SU-DHL-6 (cell line): Measurements from ENCODE around the gene GZMB.

Experiments used
- H2AFZ ChIP-seq: fragments of 200-600 bp; sonication (generic); 2 replicates; pipeline ENCODE4 v1.6.1; 2014; ENCODE audit warnings: low read depth, mild to moderate bottlenecking, moderate library complexity, mixed read lengths, antibody characterized with exemption, low read length; ENCODE audit not compliant: severe bottlenecking
- H3F3A ChIP-seq: fragments of 200-600 bp; shearing (Covaris generic); 2 replicates; pipeline ENCODE4 v1.6.0; 2016; ENCODE audit warnings: antibody characterized with exemption, mild to moderate bottlenecking; ENCODE audit not compliant: insufficient read depth
- H3K27ac ChIP-seq: fragments of 200-600 bp; sonication (generic); 2 replicates; pipeline ENCODE4 v1.5.1; 2016; ENCODE audit warnings: low read depth, mild to moderate bottlenecking, low read length, moderate library complexity, mixed read lengths
- H3K27me3 ChIP-seq: fragments of 200-600 bp; sonication (generic), shearing (Covaris generic); 2 replicates; pipeline ENCODE4 v1.6.0; 2014; ENCODE audit warnings: mild to moderate bottlenecking, low read length
- H3K36me3 ChIP-seq: fragments of 200-600 bp; sonication (generic); 2 replicates; pipeline ENCODE4 v1.6.1; 2014; ENCODE audit warnings: mild to moderate bottlenecking, low read length, mixed read lengths
- H3K4me2 ChIP-seq: fragments of 300-600, 200-600 bp; shearing (Covaris generic), sonication (generic); 2 replicates; pipeline ENCODE4 v1.6.0; 2014; ENCODE audit warnings: low read length, low read depth, mild to moderate bottlenecking; ENCODE audit not compliant: poor library complexity, severe bottlenecking
- H3K4me3 ChIP-seq: fragments of 200-600 bp; sonication (generic); 2 replicates; pipeline ENCODE4 v1.5.1; 2014; ENCODE audit warnings: antibody characterized with exemption, low read length, mild to moderate bottlenecking, mixed read lengths; ENCODE audit not compliant: insufficient read depth, poor library complexity, severe bottlenecking
- H3K79me2 ChIP-seq: fragments of 200-600 bp; sonication (generic); 2 replicates; pipeline ENCODE4 v1.6.1; 2014; ENCODE audit warnings: mild to moderate bottlenecking, low read length, moderate library complexity; ENCODE audit not compliant: insufficient read depth
- H3K9ac ChIP-seq: fragments of 200-600 bp; sonication (generic); 2 replicates; pipeline ENCODE4 v1.7.0; 2014; ENCODE audit warnings: mild to moderate bottlenecking, low read length
- H3K9me2 ChIP-seq: fragments of 200-600 bp; sonication (generic); replicated peaks from 2 replicates; pipeline ENCODE4 v1.6.1; 2014; ENCODE audit warnings: low read length; ENCODE audit not compliant: insufficient read depth
- H3K9me3 ChIP-seq: fragments of 200-600 bp; sonication (generic); 2 replicates; pipeline ENCODE4 v1.6.1; 2014; ENCODE audit warnings: low read length, mixed read lengths; ENCODE audit not compliant: insufficient read depth
- H4K20me1 ChIP-seq: fragments of 200-600 bp; sonication (generic); 2 replicates; pipeline ENCODE4 v1.6.1; 2014; ENCODE audit warnings: low read depth, mild to moderate bottlenecking, antibody characterized with exemption, low read length, moderate library complexity, mixed read lengths
- CTCF ChIP-seq: fragments of 200-600 bp; sonication (generic); IDR thresholded peaks from one replicate; pipeline ENCODE4 v1.5.1; 2017; ENCODE audit warnings: antibody characterized with exemption, mild to moderate bottlenecking, low read length, moderate library complexity; ENCODE audit not compliant: insufficient read depth, poor library complexity, severe bottlenecking
- EZH2phosphoT487 ChIP-seq: fragments of 200-600 bp; sonication (generic), shearing (Covaris generic); conservative IDR thresholded peaks from 2 replicates; pipeline ENCODE4 v1.6.1; 2018; ENCODE audit warnings: mild to moderate bottlenecking, antibody characterized with exemption, low read length, moderate library complexity, mixed read lengths

The GZMB gene

GRCh38 chr14:24632336-24632735 lies 1.7 kb downstream of the GZMB start:
- TF ChIP-seq CTCF = no peak
- TF ChIP-seq EZH2phosphoT487 = no peak
- H3K9me3 ChIP-seq = no peaks in the 10 kb centered on the region
- H3K27me3 ChIP-seq = no peaks in the 10 kb centered on the region
- H3K4me3 ChIP-seq = no peak overlapping the region
- H3F3A ChIP-seq = no peaks in the 10 kb centered on the region
- H4K20me1 ChIP-seq = no peaks in the 10 kb centered on the region
- no peaks in the 10 kb centered on the region for H3K36me3 ChIP-seq
- H3K9me2 ChIP-seq = no peaks in the 10 kb centered on the region
- no peaks in the 10 kb centered on the region for H3K79me2 ChIP-seq
- H3K9ac ChIP-seq = no peak overlapping the region
- no peak overlapping the region for H3K4me2 ChIP-seq
- no peak overlapping the region for H3K27ac ChIP-seq
- no peak overlapping the region for H2AFZ ChIP-seq

GRCh38 chr14:24631749-24632335 lies 2.1 kb downstream of the GZMB start:
- Histone ChIP-seq H3K4me3 (no peak overlapping the region), H3F3A (no peaks in the 10 kb centered on the region), H3K36me3 (no peaks in the 10 kb centered on the region), H3K9me2 (no peaks in the 10 kb centered on the region), H3K27me3 (no peaks in the 10 kb centered on the region), H3K9ac (no peak overlapping the region), H2AFZ (no peak overlapping the region), H3K27ac (no peak overlapping the region), H4K20me1 (no peaks in the 10 kb centered on the region), H3K9me3 (no peaks in the 10 kb centered on the region), H3K4me2 (no peak overlapping the region), H3K79me2 (no peaks in the 10 kb centered on the region)
- no peak for TF ChIP-seq CTCF
- TF ChIP-seq EZH2phosphoT487 = no peak

GRCh38 chr14:24630872-24631477 lies 3.0 kb downstream of the GZMB start:
- Histone ChIP-seq H3K27ac (no peak overlapping the region), H3K79me2 (no peaks in the 10 kb centered on the region), H3K36me3 (no peaks in the 10 kb centered on the region), H3K9ac (no peak overlapping the region), H2AFZ (no peak overlapping the region), H4K20me1 (no peaks in the 10 kb centered on the region), H3K4me2 (no peak overlapping the region), H3K9me2 (no peaks in the 10 kb centered on the region), H3F3A (no peaks in the 10 kb centered on the region), H3K4me3 (no peak overlapping the region), H3K27me3 (no peaks in the 10 kb centered on the region), H3K9me3 (no peaks in the 10 kb centered on the region)
- TF ChIP-seq EZH2phosphoT487 = no peak
- no peak for TF ChIP-seq CTCF
